Superior temporal gyrus (tissue), 1 donor: ENCODE data around the gene C17orf58.
"Not testable (repeated sequence)": the region's sequence is repeated elsewhere in the genome, so short reads cannot be mapped to it uniquely, and the experiment has no call there.

Source experiments
- DNase-seq: peaks from one replicate; pipeline ENCODE4 v3.0.0-alpha.2; 2016; ENCODE audit errors: extremely low spot score

The C17orf58 gene

DNA sequence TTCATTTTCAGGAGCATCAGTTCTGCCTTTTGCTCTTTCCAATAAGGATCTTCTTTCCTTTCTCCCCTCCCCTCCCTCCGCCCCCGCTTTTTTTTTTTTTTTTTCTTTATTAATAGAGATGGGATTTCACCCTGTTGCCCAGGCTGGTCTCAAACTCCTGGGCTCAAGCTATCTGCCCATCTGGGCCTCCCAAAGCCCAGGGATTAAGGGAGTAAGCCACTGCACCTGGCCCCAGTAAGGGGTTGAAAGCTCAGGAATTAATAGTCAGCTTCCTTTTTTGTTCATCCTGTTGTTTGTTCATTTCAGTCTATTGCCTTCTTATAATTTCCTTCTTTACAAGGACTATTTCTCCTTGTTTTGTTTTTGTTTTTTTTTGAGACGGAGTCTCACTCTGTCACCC, 7.9 kb upstream of the C17orf58 start:
- no peak for DNase-seq

DNA sequence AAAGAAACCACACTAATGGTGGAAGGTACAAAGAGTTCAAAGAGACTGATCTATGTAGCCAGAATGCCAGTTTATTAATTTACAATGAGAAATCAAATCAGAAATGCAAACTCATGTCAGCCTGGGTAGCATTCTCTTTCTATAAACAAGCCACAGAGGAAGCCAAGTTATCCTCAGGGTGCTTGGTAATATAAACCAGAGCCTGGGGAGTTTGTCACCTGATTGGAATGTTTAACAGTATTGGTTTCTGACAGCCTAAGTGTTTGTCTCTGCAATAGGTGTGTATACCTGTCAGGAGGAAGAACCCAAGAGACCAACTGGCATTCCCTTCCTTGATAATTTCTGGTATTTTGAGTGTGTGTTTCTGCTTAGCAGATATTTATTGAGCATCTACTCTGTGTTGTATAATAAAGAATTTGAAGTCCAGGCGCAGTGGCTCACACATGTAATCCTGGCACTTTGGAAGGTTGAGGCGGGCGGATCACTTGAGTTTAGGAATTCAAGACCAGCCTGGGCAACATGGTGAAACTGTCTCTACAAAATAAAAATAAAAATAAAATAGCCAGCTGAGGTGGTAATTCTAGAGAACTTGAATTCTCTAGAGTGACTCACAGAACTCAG, 3.1 kb upstream of the C17orf58 start:
- DNase-seq = no peak

DNA sequence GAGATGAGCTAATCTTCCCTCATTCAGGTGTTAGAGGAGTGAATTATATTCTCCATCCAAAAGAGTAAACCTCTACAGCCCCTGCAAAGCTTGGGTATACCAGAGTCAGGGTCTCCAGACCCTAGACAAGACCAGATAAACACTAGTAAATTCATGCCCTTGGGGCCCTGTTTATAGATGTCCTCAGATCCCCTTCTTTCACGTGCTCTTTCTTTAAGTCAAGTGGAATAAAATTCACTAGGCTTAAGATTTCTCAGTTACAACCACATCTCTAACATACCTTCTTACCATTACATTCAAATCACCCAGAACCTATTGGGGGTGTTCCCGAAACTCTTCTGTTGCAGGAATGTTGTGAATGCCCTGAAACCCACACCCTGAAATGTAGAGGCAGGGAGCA, 2.2 kb upstream of the C17orf58 start:
- DNase-seq = no peak

GRCh38 chr17:67995570-67996263, 552 bp downstream of the C17orf58 start:
- no peak for DNase-seq

- peak; percentile 46 for DNase-seq
Measured at GRCh38 chr17:67994817-67995569, 1.3 kb downstream of the C17orf58 start.

DNA sequence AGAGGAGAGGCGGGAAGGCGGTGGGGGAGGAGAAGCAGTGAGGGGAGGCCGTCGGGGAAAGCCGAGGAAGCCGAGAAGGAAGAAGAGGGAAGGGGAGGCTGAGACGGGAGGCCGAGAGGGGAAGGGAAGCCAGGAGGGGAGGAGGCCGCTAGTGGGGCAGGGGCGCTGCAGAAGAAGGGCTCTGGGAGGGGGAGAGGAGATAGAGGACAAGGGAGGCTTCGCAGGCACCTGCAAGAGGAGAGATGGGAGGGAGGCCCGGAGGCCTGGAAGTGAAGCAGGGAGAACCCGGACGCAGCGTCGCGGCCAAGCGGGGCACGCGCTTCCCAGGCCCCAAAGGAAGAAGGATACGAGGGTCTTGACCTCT, 2.3 kb downstream of the C17orf58 start:
- DNase-seq = no peak

DNA sequence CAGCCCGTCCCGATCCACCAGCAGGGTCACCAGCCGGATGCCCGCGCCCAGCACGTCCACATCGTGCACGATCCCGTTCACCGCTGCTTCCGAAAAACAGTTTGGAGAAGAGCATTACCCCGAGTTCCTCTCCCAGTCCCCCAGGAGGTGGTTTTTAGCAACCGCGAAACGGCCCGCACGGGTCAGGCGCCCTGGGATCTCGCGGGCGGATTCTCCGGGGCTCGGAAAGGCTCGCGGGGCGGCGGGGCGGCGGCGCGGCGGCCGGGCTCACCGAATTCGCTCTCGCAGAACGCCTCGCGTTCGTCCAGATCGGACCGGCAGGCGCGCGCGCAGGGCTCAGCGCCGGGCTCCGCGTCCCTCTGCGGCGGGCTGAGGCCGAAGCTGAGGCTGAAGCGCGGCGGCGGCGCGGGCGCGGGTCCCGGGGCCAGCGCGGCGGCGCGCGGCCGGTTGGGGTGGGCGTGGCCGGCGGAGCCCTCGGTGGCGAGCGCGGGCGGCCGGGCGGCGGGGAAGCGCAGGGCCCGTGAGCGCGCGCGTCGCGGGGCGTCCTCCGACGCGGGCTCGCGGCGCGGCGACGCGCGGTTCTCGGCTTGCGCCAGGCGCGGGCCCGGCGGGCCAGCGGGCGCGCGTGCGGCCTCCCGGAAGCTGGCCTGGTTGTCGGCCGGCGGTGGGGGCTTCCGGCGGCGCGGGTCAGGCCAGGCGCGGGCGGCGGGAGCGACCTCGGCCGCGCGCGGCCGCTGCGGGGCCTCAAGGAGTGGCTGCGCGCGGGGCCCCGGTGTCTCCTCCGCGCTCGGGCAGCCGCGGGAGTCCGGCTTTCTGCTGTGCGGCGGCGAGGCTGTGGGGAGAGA, 2.9 kb downstream of the C17orf58 start:
- DNase-seq = peak; percentile 83

DNA sequence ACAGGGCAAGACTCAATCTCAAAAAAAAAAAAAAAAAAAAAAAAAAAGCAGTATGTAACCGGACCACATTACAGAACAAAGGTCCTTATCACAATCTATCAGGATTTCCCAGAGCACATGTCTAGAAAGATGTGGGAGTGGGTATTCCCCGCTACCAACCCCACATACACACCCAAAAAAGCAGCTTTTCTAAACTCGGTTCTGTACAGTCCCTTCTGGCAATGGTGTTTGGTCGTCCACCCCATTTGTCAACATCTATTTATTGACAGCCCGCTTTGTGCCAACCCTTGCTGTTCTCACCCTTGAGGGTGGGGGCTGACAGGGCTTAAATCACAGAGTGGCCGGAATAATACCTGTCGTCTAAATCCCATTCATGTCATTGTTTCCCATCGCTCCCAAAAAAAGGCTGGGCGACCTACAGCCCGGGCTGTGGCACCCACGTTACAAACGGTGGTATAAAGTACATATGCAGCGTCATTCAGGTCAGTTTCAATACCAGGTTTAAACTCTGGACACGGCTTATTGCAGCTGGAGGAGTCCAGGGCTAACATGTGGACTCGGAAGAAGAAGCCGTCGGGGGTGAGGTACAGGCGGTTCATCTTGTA, 3.6 kb downstream of the C17orf58 start:
- DNase-seq = peak; percentile 62

- DNase-seq = no peak
Measured at GRCh38 chr17:67990909-67991308, 5.4 kb downstream of the C17orf58 start.

DNA sequence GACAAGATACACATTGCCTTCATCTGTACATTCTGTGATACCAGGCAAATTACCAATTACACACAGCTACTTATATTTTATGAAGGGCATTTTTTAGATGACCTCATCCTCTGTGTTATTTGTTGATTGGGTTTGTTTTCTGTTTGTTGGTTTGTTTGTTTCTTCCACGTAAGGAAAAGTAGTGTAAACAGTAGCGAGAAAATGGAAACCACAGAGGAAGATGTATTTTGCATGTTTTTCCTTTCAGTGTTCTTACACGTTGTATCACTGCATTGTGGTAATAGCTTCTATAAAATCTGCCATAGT, 12.9 kb downstream of the C17orf58 start:
- DNase-seq = no peak

DNA sequence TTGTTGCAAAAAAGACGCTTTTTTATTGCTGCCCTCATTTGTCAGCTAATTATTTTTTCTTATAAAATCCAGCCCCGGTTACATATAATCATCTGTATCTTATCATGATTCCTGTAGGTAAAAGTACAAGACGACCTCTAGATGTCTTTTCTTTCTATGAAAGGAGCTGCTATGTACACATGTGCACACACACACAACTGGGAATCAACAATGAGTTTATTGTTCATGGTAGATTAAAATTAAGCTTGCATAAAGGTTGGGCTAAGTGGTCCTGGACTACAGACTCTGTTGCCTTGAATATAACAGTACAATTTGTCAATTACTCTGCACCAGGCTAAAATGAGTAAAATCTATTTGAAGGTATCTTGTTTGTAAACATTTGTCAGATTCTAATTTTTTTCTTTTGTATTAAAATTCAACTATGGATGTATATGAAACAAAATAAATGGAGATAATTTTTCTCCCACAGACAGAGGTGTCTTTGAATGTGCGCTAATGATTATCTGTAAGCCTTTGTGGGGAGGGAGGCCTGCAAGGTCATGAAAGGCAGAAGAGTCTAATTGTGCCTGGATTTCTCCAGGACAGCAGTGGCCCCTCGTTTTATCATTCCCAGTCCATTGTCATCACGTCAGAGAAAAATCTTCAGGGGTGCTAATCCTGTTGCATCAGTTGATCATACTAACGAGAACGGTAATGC, 13.4 kb downstream of the C17orf58 start:
- peak; percentile 43 for DNase-seq

- DNase-seq = peak; percentile 73
Measured at GRCh38 chr17:67982034-67982640, 14.1 kb downstream of the C17orf58 start.

DNA sequence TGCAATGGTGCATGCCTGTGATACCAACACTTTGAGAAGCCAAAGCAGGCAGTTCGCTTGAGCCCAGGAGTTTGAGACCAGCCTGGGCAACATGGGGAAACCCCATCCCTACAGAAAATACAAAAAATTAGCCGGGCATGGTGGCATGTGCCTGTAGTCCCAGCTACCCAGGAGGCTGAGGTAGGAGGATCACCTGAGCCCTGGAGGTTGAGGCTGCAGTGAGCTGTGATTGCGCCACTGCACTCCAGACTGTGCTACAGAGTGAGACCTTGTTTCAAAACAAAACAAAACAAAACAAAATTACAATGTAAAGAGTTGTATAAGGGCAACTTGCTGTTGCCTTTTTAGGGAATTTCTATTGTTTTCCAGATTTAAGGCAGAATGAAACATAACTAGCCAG, 15.4 kb downstream of the C17orf58 start:
- not testable (repeated sequence) for DNase-seq

- DNase-seq = no peak
Measured at GRCh38 chr17:67980456-67980855, 15.8 kb downstream of the C17orf58 start.

DNA sequence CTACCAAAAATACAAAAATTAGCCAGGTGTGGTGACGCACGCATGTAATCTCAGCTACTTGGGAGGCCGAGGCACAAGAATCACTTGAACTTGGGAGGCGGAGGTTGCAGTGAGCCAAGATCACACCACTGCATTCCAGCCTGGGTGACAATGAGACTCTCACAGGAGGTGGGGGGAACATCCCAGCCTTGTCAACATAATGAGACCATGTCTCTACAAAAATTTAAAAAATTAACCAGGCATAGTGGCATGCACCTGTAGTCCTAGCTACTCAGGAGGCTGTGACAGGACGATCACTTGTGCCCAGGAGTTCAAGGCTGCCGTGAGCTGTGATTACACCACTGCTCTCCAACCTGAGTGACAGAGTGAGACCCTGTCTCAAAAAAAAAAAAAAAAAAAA, 20.0 kb downstream of the C17orf58 start:
- DNase-seq = not testable (repeated sequence)

DNA sequence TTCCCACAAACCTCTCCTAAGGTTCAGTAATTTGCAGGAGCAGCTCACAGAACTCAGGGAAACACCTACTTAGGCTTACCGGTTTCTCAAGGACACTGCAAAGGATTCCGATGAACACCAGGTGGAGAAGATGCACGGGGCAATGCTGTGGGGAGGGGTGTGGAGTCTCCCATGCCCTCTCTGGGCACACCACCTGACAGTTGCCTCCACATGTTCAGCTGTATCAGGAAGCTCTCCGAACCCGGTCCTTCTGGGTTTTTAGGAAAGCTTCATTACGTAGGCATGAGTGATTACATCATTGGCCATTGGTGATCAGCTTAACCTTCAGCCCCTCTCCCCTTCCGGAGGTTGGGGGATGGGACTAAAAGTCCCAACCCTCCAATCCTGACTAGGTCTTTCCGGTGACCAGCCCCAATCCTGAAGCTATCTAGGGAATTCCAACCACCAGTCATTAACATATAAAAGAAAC, 21.6 kb downstream of the C17orf58 start:
- DNase-seq = no peak

GRCh38 chr17:67974185-67974584, 22.1 kb downstream of the C17orf58 start:
- DNase-seq = no peak

DNA sequence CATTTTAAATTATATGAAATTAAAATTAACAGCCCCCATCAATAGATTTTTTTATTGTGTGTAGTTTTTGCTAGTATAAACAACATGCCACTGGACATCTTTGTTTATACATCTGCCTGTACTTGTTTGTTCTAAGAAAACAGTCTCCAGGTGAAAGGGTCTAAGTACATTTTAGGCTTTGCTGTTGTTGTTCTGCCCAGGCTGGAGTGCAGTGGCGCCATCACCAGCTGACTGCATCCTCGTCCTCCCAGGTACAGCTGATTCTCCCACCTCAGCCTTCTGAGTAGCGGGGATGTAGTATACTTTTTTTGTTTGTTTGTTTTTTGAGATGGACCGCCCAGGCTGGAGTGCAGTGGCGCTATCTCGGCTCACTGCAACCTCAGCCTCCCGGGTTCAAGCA, 25.5 kb downstream of the C17orf58 start:
- no peak for DNase-seq

DNA sequence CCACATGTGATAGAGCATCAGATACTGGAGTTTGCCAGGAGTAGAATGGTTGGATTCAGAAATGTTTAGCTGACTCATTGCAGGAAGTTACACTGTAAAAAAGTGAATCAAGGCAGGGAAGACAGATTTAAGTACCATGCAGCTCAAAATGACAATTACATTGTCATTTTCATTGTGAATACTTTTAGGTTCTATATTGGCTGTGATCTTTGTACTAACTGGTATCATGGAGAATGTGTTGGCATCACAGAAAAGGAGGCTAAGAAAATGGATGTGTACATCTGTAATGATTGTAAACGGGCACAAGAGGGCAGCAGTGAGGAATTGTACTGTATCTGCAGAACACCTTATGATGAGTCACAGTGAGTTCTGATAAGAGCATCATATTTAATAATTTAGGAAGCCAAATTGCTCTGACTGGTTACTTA, 33.1 kb downstream of the C17orf58 start:
- DNase-seq = peak; percentile 92

- not testable (repeated sequence) for DNase-seq
Measured at GRCh38 chr17:67962156-67962555, 34.1 kb downstream of the C17orf58 start.

GRCh38 chr17:67960276-67960675, 36.0 kb downstream of the C17orf58 start:
- DNase-seq = not testable (repeated sequence)
